Fibroblast of the aortic adventitia (primary cell): Measurements from ENCODE around the gene DIP2C. TPM values are rescaled to one million over a fixed set of nuclear protein-coding genes. Genes with fewer than 3 reads are reported as not detected.

Experiments
- DNase-seq: peaks from one replicate; pipeline ENCODE4 v3.0.0-alpha.2; 2010; ENCODE audit warnings: low read depth
- H3K4me3 ChIP-seq: 2 replicates; pipeline ENCODE4 v1.5.1; 2011; ENCODE audit warnings: low read depth, mild to moderate bottlenecking, control low read depth, low read length, moderate library complexity
- CTCF ChIP-seq: IDR thresholded peaks from 2 replicates; pipeline ENCODE4 v1.5.1; 2011; ENCODE audit warnings: mild to moderate bottlenecking, low read length, control low read depth, inconsistent platforms; ENCODE audit not compliant: insufficient read depth
- total RNA-seq: library from RNA; depleted of rRNA; stranded (reverse); fragments of >200 nt; gene quantifications from 2 replicates; pipeline ENCODE4 v1.2.3, GENCODE V29; 2012; ENCODE audit warnings: low replicate concordance

Gene DIP2C
- total RNA-seq, 1 donor: 15.7 TPM

- no peak overlapping the region for H3K4me3 ChIP-seq
- DNase-seq: no peak
- TF ChIP-seq CTCF: no peak
These were observed 348.3 kb downstream of the DIP2C start for GRCh38 chr10:341081-341740.

GRCh38 chr10:340646-341045 is 348.8 kb downstream of the DIP2C start:
- H3K4me3 ChIP-seq: no peak overlapping the region
- DNase-seq: no peak
- no peak for TF ChIP-seq CTCF

GRCh38 chr10:339038-339391 is 350.5 kb downstream of the DIP2C start:
- no peak for TF ChIP-seq CTCF
- no peak overlapping the region for H3K4me3 ChIP-seq
- peak; percentile 40 for DNase-seq

- peak; percentile 78 for DNase-seq
- H3K4me3 ChIP-seq: no peak overlapping the region
- TF ChIP-seq CTCF: no peak
These were observed 351.1 kb downstream of the DIP2C start for GRCh38 chr10:338171-339037.

GRCh38 chr10:336247-336646 is 353.2 kb downstream of the DIP2C start:
- no peak for TF ChIP-seq CTCF
- no peak overlapping the region for H3K4me3 ChIP-seq
- no peak for DNase-seq

- DNase-seq: no peak
- no peak for TF ChIP-seq CTCF
- no peak overlapping the region for H3K4me3 ChIP-seq
These were observed 354.2 kb downstream of the DIP2C start for GRCh38 chr10:335151-335800.
